Cardiac muscle cell (in vitro differentiated cells and primary cell): ENCODE measurements around the gene OPN1SW. TPM values are rescaled to one million over a fixed set of nuclear protein-coding genes. Genes with fewer than 3 reads are reported as not detected.

Experiments used
- DNase-seq, 2 donors: peaks; one replicate each; pipeline versions ENCODE4 v3.0.0 to v3.0.0-alpha.2; 2010 to 2017; ENCODE audit warnings: low read depth in 1 of 2, low spot score in 1 of 2
- H3K27ac ChIP-seq: fragments of 200-600 bp; sonication (generic); 2 replicates; pipeline ENCODE4 v1.5.1; 2016
- H3K27me3 ChIP-seq: fragments of 200-600 bp; sonication (generic); 2 replicates; pipeline ENCODE4 v1.6.0; 2016; ENCODE audit warnings: control low read depth
- H3K36me3 ChIP-seq: fragments of 200-600 bp; sonication (generic); 2 replicates; pipeline ENCODE4 v1.5.1; 2016; ENCODE audit warnings: control low read depth
- H3K4me1 ChIP-seq: fragments of 200-600 bp; sonication (generic); 2 replicates; pipeline ENCODE4 v1.8.1; 2017; ENCODE audit warnings: low read depth, mild to moderate bottlenecking, mixed run types
- H3K4me3 ChIP-seq: fragments of 200-600 bp; sonication (generic); 2 replicates; pipeline ENCODE4 v1.5.1; 2016; ENCODE audit warnings: mild to moderate bottlenecking
- H3K9me3 ChIP-seq: fragments of 200-600 bp; sonication (generic); 2 replicates; pipeline ENCODE4 v1.5.1; 2017; ENCODE audit warnings: low read depth, mild to moderate bottlenecking, control low read depth
- CTCF ChIP-seq: IDR thresholded peaks from 2 replicates; pipeline ENCODE4 v1.5.1; 2012; ENCODE audit warnings: low read depth, mild to moderate bottlenecking, low read length
- polyA plus RNA-seq: library from polyadenylated mRNA; unstranded; fragments of >200 nt; fragmentation: Nextera tagmentation; extraction: Ambion mirVana; gene quantifications from 2 replicates; pipeline ENCODE4 v1.2.1, GENCODE V29; 2016
- total RNA-seq: library from RNA; depleted of rRNA; stranded (reverse); fragments of >200 nt; gene quantifications from 2 replicates; pipeline ENCODE4 v1.2.3, GENCODE V29; 2016

The OPN1SW gene
- total and polyA plus RNA-seq, 2 experiments from 2014 or later, result 2.1 TPM; not detected in 1

- H3K27me3 ChIP-seq, result no peaks in the 10 kb centered on the region
- no peaks in the 10 kb centered on the region for H3K36me3 ChIP-seq
- no peak for DNase-seq
Observed at GRCh38 chr7:128778946-128779345, 3.4 kb upstream of the OPN1SW start.

GRCh38 chr7:128777156-128778123 is 1.8 kb upstream of the OPN1SW start:
- H3K9me3 ChIP-seq, result no peaks in the 10 kb centered on the region
- H3K36me3 ChIP-seq, result no peaks in the 10 kb centered on the region
- no peaks in the 10 kb centered on the region for H3K27me3 ChIP-seq
- no peak for TF ChIP-seq CTCF
- no peak overlapping the region for H3K4me3 ChIP-seq
- no peaks in the 10 kb centered on the region for H3K4me1 ChIP-seq
- no peak overlapping the region for H3K27ac ChIP-seq
- DNase-seq, result peak in 1 of 2 donors; percentile 62

More at GRCh38 chr7:128778946-128779345, 3.4 kb upstream of the OPN1SW start:
- TF ChIP-seq CTCF, result no peak
- Histone ChIP-seq H3K27ac (no peak overlapping the region), H3K4me1 (no peaks in the 10 kb centered on the region), H3K9me3 (no peaks in the 10 kb centered on the region), H3K4me3 (no peak overlapping the region)

GRCh38 chr7:128774921-128775320 is 673 bp downstream of the OPN1SW start:
- no peak for DNase-seq
- Histone ChIP-seq H3K36me3 (peaks cover 16% of the 10 kb centered on the region), H3K4me1 (no peaks in the 10 kb centered on the region), H3K9me3 (no peaks in the 10 kb centered on the region), H3K4me3 (no peak overlapping the region), H3K27ac (peak overlapping the region; percentile 30), H3K27me3 (no peaks in the 10 kb centered on the region)
- no peak for TF ChIP-seq CTCF

DNA sequence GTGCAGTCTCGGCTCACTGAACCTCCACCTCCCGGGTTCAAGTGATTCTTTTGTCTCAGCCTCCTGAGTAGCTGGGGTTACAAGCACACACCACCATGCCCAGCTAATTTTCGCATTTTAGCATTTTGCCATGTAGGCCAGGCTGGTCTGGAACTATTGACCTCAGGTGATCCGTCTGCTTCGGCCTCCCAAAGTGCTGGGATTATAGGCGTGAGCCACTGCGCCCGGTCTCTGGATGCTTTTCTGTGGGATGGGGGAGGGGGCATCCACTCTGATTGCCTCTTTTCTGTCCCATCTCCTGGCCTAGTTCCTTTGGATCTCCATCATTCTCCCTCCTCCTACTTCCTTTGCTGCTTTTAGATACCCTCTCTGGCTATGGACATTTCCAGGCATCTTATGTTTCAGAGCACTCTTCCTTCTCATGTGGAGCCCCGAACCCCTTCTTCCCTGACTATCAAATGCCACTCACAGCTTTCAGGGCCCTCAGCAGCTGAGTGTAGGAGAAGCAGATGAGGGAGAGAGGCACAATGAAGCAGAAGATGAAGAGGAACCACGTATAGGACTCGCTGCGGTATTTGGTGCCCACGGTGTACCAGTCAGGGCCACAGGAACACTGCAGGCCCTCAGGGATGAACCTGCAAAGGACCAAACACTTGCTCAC is 1.4 kb downstream of the OPN1SW start:
- Histone ChIP-seq H3K36me3 (peaks cover 23% of the 10 kb centered on the region), H3K27me3 (no peaks in the 10 kb centered on the region), H3K27ac (peak overlapping the region; percentile 30), H3K4me3 (no peak overlapping the region), H3K4me1 (no peaks in the 10 kb centered on the region), H3K9me3 (no peaks in the 10 kb centered on the region)
- DNase-seq, result no peak
- no peak for TF ChIP-seq CTCF

DNA sequence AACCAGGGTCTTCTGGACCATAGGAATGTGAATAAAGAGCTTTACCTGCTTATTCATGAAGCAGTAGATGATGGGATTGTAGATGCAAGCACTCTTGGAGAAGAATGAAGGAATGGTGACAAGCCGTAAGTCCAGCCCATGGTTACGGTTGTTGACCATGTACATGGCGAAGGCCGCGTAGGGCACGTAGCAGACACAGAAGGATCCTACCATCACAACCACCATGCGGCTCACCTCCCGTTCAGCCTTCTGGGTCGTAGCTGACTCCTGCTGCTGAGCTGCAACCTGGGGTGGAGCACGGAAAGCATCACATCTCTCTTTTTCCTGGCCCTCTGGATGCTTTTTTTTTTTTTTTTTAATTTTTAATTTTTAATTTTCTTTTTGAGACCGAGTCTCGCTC is 2.0 kb downstream of the OPN1SW start:
- Histone ChIP-seq H3K4me3 (no peak overlapping the region), H3K4me1 (no peaks in the 10 kb centered on the region), H3K27me3 (no peaks in the 10 kb centered on the region), H3K9me3 (no peaks in the 10 kb centered on the region), H3K36me3 (peaks cover 27% of the 10 kb centered on the region), H3K27ac (no peak overlapping the region)
- no peak for DNase-seq
- TF ChIP-seq CTCF, result no peak
